Measurements from ENCODE around the gene DCUN1D3. TPM values are rescaled to one million over a fixed set of nuclear protein-coding genes. Genes with fewer than 3 reads are reported as not detected.
A peak's percentile ranks its signal among the peaks of the same experiment; 100 is the strongest.
"Not testable (repeated sequence)": the region's sequence is repeated elsewhere in the genome, so short reads cannot be mapped to it uniquely, and the experiment has no call there.

DCUN1D3 gene
- polyA plus RNA-seq, 2 of the 4 experiments (the other 2 are of a cell fraction) = 5.2 to 7.2 TPM

- Histone ChIP-seq H3K4me2 (peak overlapping the region; percentile 68), H3K4me1 (peaks cover 57% of the 10 kb centered on the region), H3K4me3 (no peak overlapping the region), H3K27ac (peak overlapping the region; percentile 87 to 94), H3K9me3 (no peaks in the 10 kb centered on the region)
- 29% methylated on average over 6 of the region's 6 CpGs for WGBS (ENCODE audit: missing lambda C conversion rate)
- DNase-seq (ENCODE audit: low read depth in 1 of 2, low spot score in 1 of 2) = peak; percentile 76 to 80
- CTCF ChIA-PET = interaction anchor here (0.9 to 5.4 kb wide), 9 partner anchors 9 to 434 kb away, joined by 3 to 50 read pairs (median 4); partner anchors contain the start of genes ERI2 and REXO5
- FAIRE-seq = no peak
- ATAC-seq = peak; percentile 80 to 92
- TF ChIP-seq, protein P1, sequence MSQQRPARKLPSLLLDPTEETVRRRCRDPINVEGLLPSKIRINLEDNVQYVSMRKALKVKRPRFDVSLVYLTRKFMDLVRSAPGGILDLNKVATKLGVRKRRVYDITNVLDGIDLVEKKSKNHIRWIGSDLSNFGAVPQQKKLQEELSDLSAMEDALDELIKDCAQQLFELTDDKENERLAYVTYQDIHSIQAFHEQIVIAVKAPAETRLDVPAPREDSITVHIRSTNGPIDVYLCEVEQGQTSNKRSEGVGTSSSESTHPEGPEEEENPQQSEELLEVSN (IDR thresholded peaks at IDR 0.05; ENCODE audit: borderline replicate concordance, low read depth) = peak; percentile 50; the same call in 1 of the 2 replicates
- TF ChIP-seq RFX5 (IDR thresholded peaks at IDR 0.05) (no peak), RCOR1 (IDR thresholded peaks at IDR 0.05; ENCODE audit: low read depth, low read length) (no peak), CBX8 (IDR thresholded peaks at IDR 0.05) (no peak), ZNF302 (CRISPR knock-in tag; IDR thresholded peaks at IDR 0.05) (no peak), EHMT2 (IDR thresholded peaks at IDR 0.05; ENCODE audit: low read depth) (no peak), HDAC2 (IDR thresholded peaks at IDR 0.05) (no peak), FOSL2 (IDR thresholded peaks at IDR 0.05) (peak; percentile 38; the same call in 1 of the 2 replicates), FOSL2 (CRISPR knock-in tag; IDR thresholded peaks at IDR 0.05) (peak; percentile 62), JUN (IDR thresholded peaks at IDR 0.05) (peak in 1 of 2 experiments; percentile 14; a peak in 1 of 5 replicates), CEBPB (IDR thresholded peaks at IDR 0.05) (0 out of 4 replicates have a peak, but pooled peaks of 1 of the 2 experiments have one; percentile 7), SMC3 (IDR thresholded peaks at IDR 0.05) (0 out of 3 replicates have a peak, but pooled peaks have one; percentile 10), FOSB (CRISPR knock-in tag; IDR thresholded peaks at IDR 0.05) (no peak), RAD21 (conservative IDR thresholded peaks at IDR 0.05 in 1 of 2, IDR thresholded peaks at IDR 0.05 in 1 of 2) (0 out of 5 replicates have a peak, but pooled peaks of 1 of the 2 experiments have one; percentile 3)
- TF ChIP-seq, protein P2, sequence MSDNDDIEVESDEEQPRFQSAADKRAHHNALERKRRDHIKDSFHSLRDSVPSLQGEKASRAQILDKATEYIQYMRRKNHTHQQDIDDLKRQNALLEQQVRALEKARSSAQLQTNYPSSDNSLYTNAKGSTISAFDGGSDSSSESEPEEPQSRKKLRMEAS (IDR thresholded peaks at IDR 0.05) = peak; percentile 82
- TF ChIP-seq, protein P3, sequence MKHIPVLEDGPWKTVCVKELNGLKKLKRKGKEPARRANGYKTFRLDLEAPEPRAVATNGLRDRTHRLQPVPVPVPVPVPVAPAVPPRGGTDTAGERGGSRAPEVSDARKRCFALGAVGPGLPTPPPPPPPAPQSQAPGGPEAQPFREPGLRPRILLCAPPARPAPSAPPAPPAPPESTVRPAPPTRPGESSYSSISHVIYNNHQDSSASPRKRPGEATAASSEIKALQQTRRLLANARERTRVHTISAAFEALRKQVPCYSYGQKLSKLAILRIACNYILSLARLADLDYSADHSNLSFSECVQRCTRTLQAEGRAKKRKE (CRISPR knock-in tag; IDR thresholded peaks at IDR 0.05; ENCODE audit: low read depth) = no peak
- TF ChIP-seq, protein P4, sequence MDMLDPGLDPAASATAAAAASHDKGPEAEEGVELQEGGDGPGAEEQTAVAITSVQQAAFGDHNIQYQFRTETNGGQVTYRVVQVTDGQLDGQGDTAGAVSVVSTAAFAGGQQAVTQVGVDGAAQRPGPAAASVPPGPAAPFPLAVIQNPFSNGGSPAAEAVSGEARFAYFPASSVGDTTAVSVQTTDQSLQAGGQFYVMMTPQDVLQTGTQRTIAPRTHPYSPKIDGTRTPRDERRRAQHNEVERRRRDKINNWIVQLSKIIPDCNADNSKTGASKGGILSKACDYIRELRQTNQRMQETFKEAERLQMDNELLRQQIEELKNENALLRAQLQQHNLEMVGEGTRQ (IDR thresholded peaks at IDR 0.05) = no peak
- POLR2A ChIA-PET = interaction anchor here (1.2 to 3.2 kb wide), 2 partner anchors 14 to 34 kb away, joined by 4 to 9 read pairs; partner anchors contain the start of genes DCUN1D3 and LYRM1
Observed at GRCh38 chr16:20866145-20866772, 33.9 kb downstream of the DCUN1D3 start.

DNA sequence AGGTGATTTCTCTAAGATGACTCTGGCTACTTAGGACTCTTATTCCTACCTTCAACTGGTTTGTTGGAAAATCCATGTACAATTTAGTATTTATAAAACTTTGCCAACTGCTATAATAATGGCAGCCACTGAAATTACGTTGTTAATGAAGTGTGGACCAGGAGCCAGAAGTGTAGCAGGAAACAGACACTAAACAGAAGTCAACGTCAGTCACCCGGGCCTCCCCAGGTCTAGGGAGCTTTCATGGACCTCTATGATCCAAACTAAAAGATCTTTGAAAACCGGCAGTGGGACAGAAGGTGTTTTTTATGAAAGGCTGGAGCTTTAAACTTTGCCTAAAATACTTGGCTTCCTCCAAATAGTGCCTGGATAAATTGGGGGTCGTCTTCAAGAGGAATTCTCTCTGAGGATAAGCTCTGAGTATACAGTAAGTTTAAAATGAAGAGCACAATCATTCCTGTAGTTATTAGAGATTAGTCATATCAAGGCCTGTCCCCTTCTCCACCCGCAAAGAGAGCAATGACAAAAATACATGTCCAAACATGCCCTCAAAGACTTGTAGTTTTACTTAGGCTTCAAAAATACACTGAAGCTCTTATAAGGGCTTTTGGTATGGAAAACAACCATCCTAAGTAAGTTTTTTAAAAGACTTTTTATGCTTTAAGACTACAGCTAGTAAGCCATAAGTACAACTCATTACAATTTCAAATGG is 34.6 kb downstream of the DCUN1D3 start:
- CTCF ChIA-PET = interaction anchor here (0.6 to 5.4 kb wide), 9 partner anchors 10 to 435 kb away, joined by 3 to 50 read pairs (median 3); no protein-coding TSS in a partner anchor
- POLR2A ChIA-PET = interaction anchor here (1.2 to 3.2 kb wide), 2 partner anchors 14 to 35 kb away, joined by 4 to 9 read pairs; partner anchors contain the start of genes DCUN1D3 and LYRM1
- peak overlapping the region; percentile 87 to 94 for H3K27ac ChIP-seq
- no peak overlapping the region for H3K4me3 ChIP-seq
- H3K4me1 ChIP-seq = peaks cover 54% of the 10 kb centered on the region
- no peak for FAIRE-seq
- no peak; a peak in 1 of 5 replicates for TF ChIP-seq JUN (IDR thresholded peaks at IDR 0.05)
- no peak for TF ChIP-seq ESRRA (IDR thresholded peaks at IDR 0.05; ENCODE audit: borderline replicate concordance, low read length)
- peak in 1 of 2 experiments; percentile 37; a peak in 2 of 6 replicates for ATAC-seq
- peak in 1 of 2 experiments; percentile 35 for DNase-seq (ENCODE audit: low read depth in 1 of 2, low spot score in 1 of 2)
- no peaks in the 10 kb centered on the region for H3K9me3 ChIP-seq
- 65% methylated on average over 6 of the region's 6 CpGs for WGBS (ENCODE audit: missing lambda C conversion rate)
- H3K4me2 ChIP-seq = peak overlapping the region; percentile 68

DNA sequence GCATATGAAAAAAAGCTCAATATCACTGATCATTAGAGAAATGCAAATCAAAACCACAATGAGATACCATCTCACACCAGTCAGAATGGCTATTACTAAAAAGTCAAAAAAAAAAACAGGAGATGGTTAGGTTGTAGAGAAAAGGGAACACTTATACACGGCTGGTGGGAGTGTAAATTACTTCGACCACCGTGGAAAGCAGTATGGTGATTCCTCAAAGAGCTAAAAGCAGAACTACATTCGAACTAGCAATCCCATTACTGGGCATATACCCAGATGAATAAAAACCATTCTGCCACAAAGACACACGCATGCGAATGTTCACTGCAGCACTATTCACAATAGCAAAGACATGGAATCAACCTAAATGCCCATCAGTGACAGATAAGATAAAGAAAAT is 35.8 kb downstream of the DCUN1D3 start:
- CTCF ChIA-PET = interaction anchor here (1.0 to 5.4 kb wide), 5 partner anchors 14 to 436 kb away, joined by 3 to 50 read pairs (median 6); no protein-coding TSS in a partner anchor

More for the DNA sequence above, 35.8 kb downstream of the DCUN1D3 start:
- 95% methylated on average over 6 of the region's 6 CpGs for WGBS (ENCODE audit: missing lambda C conversion rate)
- H3K27ac ChIP-seq = peak overlapping the region in 1 of 2 experiments; percentile 87; a peak in 4 of 6 replicates
- H3K4me1 ChIP-seq = peaks cover 46% of the 10 kb centered on the region
- DNase-seq (ENCODE audit: low read depth in 1 of 2, low spot score in 1 of 2); H3K4me3 ChIP-seq; FAIRE-seq; H3K9me3 ChIP-seq; ATAC-seq; H3K4me2 ChIP-seq; POLR2A ChIA-PET: not testable (repeated sequence)
